Ascending aorta (tissue), 2 donors: ENCODE results near the gene CCL7. TPM values are rescaled to one million over a fixed set of nuclear protein-coding genes. Genes with fewer than 3 reads are reported as not detected.

Experiments used
- DNase-seq, 2 donors: peaks; one replicate each; pipeline ENCODE4 v3.0.0-alpha.2; 2019; ENCODE audit warnings: low spot score in 2 of 2
- H3K27ac ChIP-seq, 2 donors: fragments of 200-600 bp; sonication (generic); one replicate each; pipeline ENCODE4 v1.5.1; 2016 to 2017; ENCODE audit warnings: mild to moderate bottlenecking in 1 of 2
- H3K27me3 ChIP-seq: fragments of 200-600 bp; sonication (generic); one replicate; pipeline ENCODE4 v1.5.1; 2017
- H3K36me3 ChIP-seq, 2 donors: fragments of 200-600 bp; sonication (generic); one replicate each; pipeline ENCODE4 v1.5.1; 2016
- H3K4me1 ChIP-seq, 2 donors: fragments of 200-600 bp; sonication (generic); one replicate each; pipeline ENCODE4 v1.5.1; 2016 to 2017; ENCODE audit warnings: mild to moderate bottlenecking in 1 of 2
- H3K4me3 ChIP-seq, 2 donors: fragments of 200-600 bp; sonication (generic); one replicate each; pipeline ENCODE4 v1.5.1; 2016 to 2017; ENCODE audit warnings: mild to moderate bottlenecking in 1 of 2
- H3K9me3 ChIP-seq, 2 donors: fragments of 200-600 bp; sonication (generic); one replicate each; pipeline ENCODE4 v1.5.1; 2016
- CTCF ChIP-seq, 3 experiments: fragments of 200-600 bp in 2 of 3; fragments of 450-650 bp in 1 of 3; sonication (generic) in 2 of 3; IDR thresholded peaks; one replicate each; pipeline ENCODE4 v1.5.1; 2016 to 2019; ENCODE audit warnings: antibody characterized with exemption in 3 of 3, mild to moderate bottlenecking in 1 of 3, moderate library complexity in 1 of 3
- intact Hi-C: fragments of 100-400 bp; cut with DNase I; formaldehyde crosslinking; loops from one replicate; pipeline ENCODE4 v1.15.1; 2023
- total RNA-seq: library from RNA; depleted of rRNA; stranded (reverse); fragments of >200 nt; gene quantifications from one replicate; pipeline ENCODE4 v1.1.0, GENCODE V29; 2016

CCL7 gene
- total RNA-seq, 1 donor from 2014 or later: not detected

- Histone ChIP-seq H3K4me3 (no peak overlapping the region), H3K27me3 (no peaks in the 10 kb centered on the region), H3K9me3 (no peaks in the 10 kb centered on the region), H3K36me3 (no peaks in the 10 kb centered on the region), H3K27ac (no peak overlapping the region), H3K4me1 (peaks cover 3 to 10% of the 10 kb centered on the region in 2 donors)
- TF ChIP-seq CTCF (IDR thresholded peaks at IDR 0.05): no peak
- intact Hi-C loops: loop anchor here (5.0 kb wide), 1 partner anchor 58 kb away; no protein-coding TSS in a partner anchor
- no peak for DNase-seq
Measured at GRCh38 chr17:34305061-34305460, 35.0 kb downstream of the CCL7 start.

GRCh38 chr17:34305606-34306005 lies 35.6 kb downstream of the CCL7 start:
- TF ChIP-seq CTCF (IDR thresholded peaks at IDR 0.05): no peak
- DNase-seq: no peak

DNA sequence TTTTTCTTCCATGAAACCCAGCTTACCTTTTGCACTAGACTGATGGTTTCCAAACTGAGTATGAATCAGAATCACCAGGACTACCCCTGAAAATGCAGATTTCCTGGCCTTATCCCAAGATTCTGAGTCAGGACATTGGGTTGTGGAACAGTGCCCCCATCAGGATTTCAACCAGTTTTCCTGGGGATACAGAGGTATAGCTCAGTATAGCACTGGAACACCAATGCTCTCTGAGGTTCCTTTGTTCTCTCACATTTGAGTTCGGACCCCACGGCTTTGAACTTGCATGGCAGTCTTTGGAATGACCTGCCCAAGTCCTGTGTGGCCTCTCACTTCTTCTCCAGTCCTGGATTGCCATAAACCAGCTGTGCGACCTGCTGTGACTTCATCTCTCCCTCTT lies 36.4 kb downstream of the CCL7 start:
- intact Hi-C loops: loop anchor here (2.0 to 5.0 kb wide), 2 partner anchors 54 to 59 kb away; no protein-coding TSS in a partner anchor
- Histone ChIP-seq H3K4me3 (no peak overlapping the region), H3K4me1 (peaks cover 0 to 5% of the 10 kb centered on the region in 2 donors), H3K9me3 (no peaks in the 10 kb centered on the region), H3K36me3 (no peaks in the 10 kb centered on the region), H3K27ac (no peak overlapping the region), H3K27me3 (no peaks in the 10 kb centered on the region)
- peak; percentile 48 to 60 (median 51) for TF ChIP-seq CTCF (IDR thresholded peaks at IDR 0.05)
- peak in 1 of 2 donors; percentile 69 for DNase-seq

More at GRCh38 chr17:34305606-34306005, 35.6 kb downstream of the CCL7 start:
- no peaks in the 10 kb centered on the region for H3K36me3 ChIP-seq
- H3K4me1 ChIP-seq: peaks cover 3 to 9% of the 10 kb centered on the region in 2 donors
- no peaks in the 10 kb centered on the region for H3K9me3 ChIP-seq
- no peak overlapping the region for H3K27ac ChIP-seq
- no peak overlapping the region for H3K4me3 ChIP-seq
- intact Hi-C loops: loop anchor here (2.0 to 5.0 kb wide), 2 partner anchors 55 to 58 kb away; no protein-coding TSS in a partner anchor
- no peaks in the 10 kb centered on the region for H3K27me3 ChIP-seq

GRCh38 chr17:34307110-34307509 lies 37.1 kb downstream of the CCL7 start:
- Histone ChIP-seq H3K27me3 (no peaks in the 10 kb centered on the region), H3K27ac (no peak overlapping the region), H3K9me3 (no peaks in the 10 kb centered on the region), H3K36me3 (no peaks in the 10 kb centered on the region), H3K4me1 (peaks cover 0 to 5% of the 10 kb centered on the region in 2 donors), H3K4me3 (no peak overlapping the region)
- TF ChIP-seq CTCF (IDR thresholded peaks at IDR 0.05): no peak
- no peak for DNase-seq
- intact Hi-C loops: loop anchor here (1.0 to 5.0 kb wide), 3 partner anchors 54 to 107 kb away; no protein-coding TSS in a partner anchor

DNA sequence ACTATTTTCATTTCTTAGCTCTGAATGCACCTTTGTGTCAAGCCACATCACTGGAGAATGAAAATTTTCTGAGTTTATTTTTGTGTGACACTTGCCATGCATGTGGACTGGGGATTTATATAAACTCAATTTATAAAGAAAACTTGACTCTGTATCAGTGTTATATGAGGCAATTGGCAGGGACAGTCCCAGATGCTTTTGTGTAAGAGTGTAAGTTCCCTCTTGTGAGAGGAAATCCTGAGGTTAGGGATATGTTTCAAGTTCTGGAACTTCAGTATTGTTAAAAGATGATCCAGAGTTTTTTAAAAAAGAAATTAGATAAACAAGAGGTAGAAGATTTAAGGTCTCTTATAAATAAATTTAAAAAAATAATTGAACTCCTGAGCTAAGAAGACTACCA lies 38.4 kb downstream of the CCL7 start:
- no peak for DNase-seq
- Histone ChIP-seq H3K27ac (no peak overlapping the region), H3K9me3 (no peaks in the 10 kb centered on the region), H3K4me1 (peaks cover 0 to 8% of the 10 kb centered on the region in 2 donors), H3K27me3 (no peaks in the 10 kb centered on the region), H3K4me3 (no peak overlapping the region), H3K36me3 (no peaks in the 10 kb centered on the region)
- no peak for TF ChIP-seq CTCF (IDR thresholded peaks at IDR 0.05)
- intact Hi-C loops: loop anchor here (5.0 kb wide), 1 partner anchor 61 kb away; no protein-coding TSS in a partner anchor
